Liver (tissue), 9 donors: ENCODE measurements around the gene ST8SIA5. TPM values are rescaled to one million over a fixed set of nuclear protein-coding genes. Genes with fewer than 3 reads are reported as not detected.

Source experiments
- DNase-seq: peaks from one replicate; pipeline ENCODE4 v3.0.0-alpha.2; 2017; ENCODE audit warnings: low spot score
- H3K27ac ChIP-seq, 2 donors: one replicate each; pipeline ENCODE4 v1.7.0; 2013; ENCODE audit warnings: inconsistent platforms in 2 of 2, low read length in 2 of 2, control low read depth in 1 of 2, low read depth in 1 of 2, mild to moderate bottlenecking in 1 of 2
- H3K27me3 ChIP-seq, 4 donors: one replicate each; pipeline versions ENCODE4 v1.6.1 to v1.7.0; 2013; ENCODE audit warnings: low read length in 3 of 4, inconsistent platforms in 1 of 4, mild to moderate bottlenecking in 1 of 4, moderate library complexity in 1 of 4; ENCODE audit not compliant: control insufficient read depth in 4 of 4, insufficient read depth in 4 of 4
- H3K36me3 ChIP-seq, 4 donors: one replicate each; pipeline versions ENCODE4 v1.6.1 to v1.7.0; 2013; ENCODE audit warnings: low read length in 3 of 4, mild to moderate bottlenecking in 3 of 4, low read depth in 1 of 4, moderate library complexity in 1 of 4; ENCODE audit not compliant: control insufficient read depth in 4 of 4, insufficient read depth in 3 of 4
- H3K4me1 ChIP-seq, 4 donors: one replicate each; pipeline versions ENCODE4 v1.6.1 to v1.7.0; 2013; ENCODE audit warnings: low read length in 3 of 4, mild to moderate bottlenecking in 3 of 4, moderate library complexity in 1 of 4; ENCODE audit not compliant: control insufficient read depth in 4 of 4, insufficient read depth in 4 of 4
- H3K4me3 ChIP-seq, 3 donors: one replicate each; pipeline versions ENCODE4 v1.6.1 to v1.7.0; 2013; ENCODE audit warnings: low read length in 3 of 3, control low read depth in 1 of 3, low read depth in 1 of 3, mild to moderate bottlenecking in 1 of 3
- H3K9ac ChIP-seq, 2 donors: one replicate each; pipeline ENCODE4 v1.7.0; 2013; ENCODE audit warnings: low read length in 2 of 2, mild to moderate bottlenecking in 2 of 2, moderate library complexity in 2 of 2, control low read depth in 1 of 2, low read depth in 1 of 2
- H3K9me3 ChIP-seq, 4 donors: one replicate each; pipeline versions ENCODE4 v1.6.1 to v1.7.0; 2013; ENCODE audit warnings: low read length in 3 of 4; ENCODE audit not compliant: control insufficient read depth in 4 of 4
- ATF3 ChIP-seq: IDR thresholded peaks from 2 replicates; pipeline ENCODE4 v1.6.1; 2016; ENCODE audit warnings: antibody characterized with exemption
- CTCF ChIP-seq: fragments of 150-350 bp; IDR thresholded peaks from 2 replicates; pipeline ENCODE4 v1.5.1; 2017; ENCODE audit warnings: improper control_type of control experiment, low read depth, low read length; ENCODE audit not compliant: missing input control
- EGR1 ChIP-seq, 2 donors: IDR thresholded peaks; 2 replicates each; pipeline ENCODE4 v1.6.1; 2016 to 2018; ENCODE audit warnings: antibody characterized with exemption in 2 of 2, low read depth in 2 of 2
- FOXA1 ChIP-seq: IDR thresholded peaks from 2 replicates; pipeline ENCODE4 v1.6.1; 2016; ENCODE audit warnings: antibody characterized with exemption
- FOXA2 ChIP-seq: IDR thresholded peaks from 2 replicates; pipeline ENCODE4 v1.6.1; 2016; ENCODE audit warnings: antibody characterized with exemption
- GABPA ChIP-seq, 2 donors: IDR thresholded peaks in 1 of 2; conservative IDR thresholded peaks in 1 of 2; 2 replicates each; pipeline ENCODE4 v1.6.1; 2016; ENCODE audit warnings: antibody characterized with exemption in 2 of 2, mild to moderate bottlenecking in 1 of 2, moderate library complexity in 1 of 2
- HNF4A ChIP-seq, 2 donors: conservative IDR thresholded peaks; 2 replicates each; pipeline ENCODE4 v1.6.1; 2016; ENCODE audit warnings: antibody characterized with exemption in 2 of 2, mild to moderate bottlenecking in 2 of 2
- HNF4G ChIP-seq: IDR thresholded peaks from 2 replicates; pipeline ENCODE4 v1.6.1; 2016; ENCODE audit warnings: antibody characterized with exemption
- JUND ChIP-seq, 2 donors: IDR thresholded peaks; 2 replicates each; pipeline ENCODE4 v1.6.1; 2016; ENCODE audit warnings: antibody characterized with exemption in 2 of 2
- MAX ChIP-seq: IDR thresholded peaks from 2 replicates; pipeline ENCODE4 v1.6.1; 2016; ENCODE audit warnings: antibody characterized with exemption
- NR2F2 ChIP-seq: IDR thresholded peaks from 2 replicates; pipeline ENCODE4 v1.6.1; 2016; ENCODE audit warnings: antibody characterized with exemption
- RAD21 ChIP-seq, 2 donors: IDR thresholded peaks; 2 replicates each; pipeline ENCODE4 v1.6.1; 2016; ENCODE audit warnings: antibody characterized with exemption in 2 of 2, mild to moderate bottlenecking in 2 of 2
- REST ChIP-seq: IDR thresholded peaks from 2 replicates; pipeline ENCODE4 v1.6.1; 2016; ENCODE audit warnings: antibody characterized with exemption, mild to moderate bottlenecking
- RXRA ChIP-seq, 2 donors: IDR thresholded peaks; 2 replicates each; pipeline ENCODE4 v1.6.1; 2017 to 2018; ENCODE audit warnings: antibody characterized with exemption in 2 of 2, mild to moderate bottlenecking in 1 of 2
- SP1 ChIP-seq: IDR thresholded peaks from 2 replicates; pipeline ENCODE4 v1.6.1; 2018; ENCODE audit warnings: antibody characterized with exemption, mild to moderate bottlenecking
- TAF1 ChIP-seq: conservative IDR thresholded peaks from 2 replicates; pipeline ENCODE4 v1.6.1; 2016; ENCODE audit warnings: antibody characterized with exemption, mild to moderate bottlenecking
- YY1 ChIP-seq: IDR thresholded peaks from 2 replicates; pipeline ENCODE4 v1.6.1; 2016; ENCODE audit warnings: antibody characterized with exemption, mild to moderate bottlenecking
- ZBTB33 ChIP-seq: IDR thresholded peaks from 2 replicates; pipeline ENCODE4 v1.6.1; 2016; ENCODE audit warnings: antibody characterized with exemption
- WGBS: extraction: QIAGEN DNeasy Blood & Tissue Kit; methylation state at CpG from one replicate; pipeline ENCODE4 v1.1.7; 2013; 5-methylcytosine and 5-hydroxymethylcytosine counted together
- polyA plus RNA-seq, 2 donors: library from polyadenylated mRNA; stranded (reverse) in 1 of 2; unstranded in 1 of 2; fragments of 200-250 nt in 1 of 2; fragments of >200 nt in 1 of 2; fragmentation: Nextera tagmentation in 1 of 2; extraction: Ambion mirVana in 1 of 2; gene quantifications; one replicate each; pipeline versions ENCODE4 v1.2.1 to v1.2.3, GENCODE V29; 2013 to 2015
- total RNA-seq, 2 donors: library from RNA; depleted of rRNA; stranded (reverse); fragments of >200 nt; gene quantifications; one replicate each; pipeline ENCODE4 v1.2.3, GENCODE V29; 2014
- donor health status: healthy.
- donor health status: healthy.
- donor health status: healthy.
- donor health status: healthy.
- donor health status: healthy.

Gene ST8SIA5
- total and polyA plus RNA-seq, 4 donors, result under 0.01 to 0.12 (median 0.05) TPM; not detected in 1

- TF ChIP-seq YY1 (no peak), ATF3 (no peak), RXRA (IDR thresholded peaks at IDR 0.05) (no peak), NR2F2 (no peak), JUND (IDR thresholded peaks at IDR 0.05) (no peak), CTCF (no peak), HNF4A (conservative IDR thresholded peaks at IDR 0.05) (no peak), MAX (no peak), SP1 (no peak), TAF1 (no peak), FOXA1 (no peak), EGR1 (IDR thresholded peaks at IDR 0.05; ENCODE audit: low read depth in 2 of 2) (no peak), HNF4G (no peak)
- no peak overlapping the region for H3K27ac ChIP-seq
- no peak overlapping the region for H3K9ac ChIP-seq
- H3K4me1 ChIP-seq, result peaks cover 0 to 25% (median 8%) of the 10 kb centered on the region in 4 donors
- no peak overlapping the region for H3K4me3 ChIP-seq
- DNase-seq, result no peak
- 9% methylated on average over 41 of the region's 41 CpGs for WGBS
- no peaks in the 10 kb centered on the region for H3K9me3 ChIP-seq
- no peaks in the 10 kb centered on the region for H3K36me3 ChIP-seq
- H3K27me3 ChIP-seq, result peaks cover 0 to 11% (median 9%) of the 10 kb centered on the region in 4 donors
Measured at GRCh38 chr18:46756025-46756558, 761 bp downstream of the ST8SIA5 start.

- no peak overlapping the region for H3K9ac ChIP-seq
- peaks cover 0 to 11% (median 9%) of the 10 kb centered on the region in 4 donors for H3K27me3 ChIP-seq
- TF ChIP-seq ZBTB33 (no peak), HNF4A (conservative IDR thresholded peaks at IDR 0.05) (no peak), FOXA2 (no peak), SP1 (no peak), REST (no peak), GABPA (IDR thresholded peaks at IDR 0.05 in 1 of 2, conservative IDR thresholded peaks at IDR 0.05 in 1 of 2) (no peak), HNF4G (no peak), YY1 (no peak), FOXA1 (no peak), CTCF (no peak), NR2F2 (no peak), RXRA (IDR thresholded peaks at IDR 0.05) (no peak), JUND (IDR thresholded peaks at IDR 0.05) (no peak), ATF3 (no peak), RAD21 (IDR thresholded peaks at IDR 0.05) (no peak), TAF1 (no peak)
- H3K27ac ChIP-seq, result no peak overlapping the region
- no peak for DNase-seq
- H3K9me3 ChIP-seq, result no peaks in the 10 kb centered on the region
- WGBS, result 17% methylated on average over 17 of the region's 17 CpGs
- no peak overlapping the region for H3K4me3 ChIP-seq
- H3K4me1 ChIP-seq, result peaks cover 0 to 25% (median 8%) of the 10 kb centered on the region in 4 donors
- no peaks in the 10 kb centered on the region for H3K36me3 ChIP-seq
Measured at GRCh38 chr18:46755315-46756024, 1.4 kb downstream of the ST8SIA5 start.
